ENCODE data around the gene KRT27. TPM values are rescaled to one million over a fixed set of nuclear protein-coding genes. Genes with fewer than 3 reads are reported as not detected.

KRT27 gene
- total and polyA plus RNA-seq, 10 of the 15 experiments (the other 5 are each of a cell fraction or from before 2014, with no cell fraction given) = not detected

DNA sequence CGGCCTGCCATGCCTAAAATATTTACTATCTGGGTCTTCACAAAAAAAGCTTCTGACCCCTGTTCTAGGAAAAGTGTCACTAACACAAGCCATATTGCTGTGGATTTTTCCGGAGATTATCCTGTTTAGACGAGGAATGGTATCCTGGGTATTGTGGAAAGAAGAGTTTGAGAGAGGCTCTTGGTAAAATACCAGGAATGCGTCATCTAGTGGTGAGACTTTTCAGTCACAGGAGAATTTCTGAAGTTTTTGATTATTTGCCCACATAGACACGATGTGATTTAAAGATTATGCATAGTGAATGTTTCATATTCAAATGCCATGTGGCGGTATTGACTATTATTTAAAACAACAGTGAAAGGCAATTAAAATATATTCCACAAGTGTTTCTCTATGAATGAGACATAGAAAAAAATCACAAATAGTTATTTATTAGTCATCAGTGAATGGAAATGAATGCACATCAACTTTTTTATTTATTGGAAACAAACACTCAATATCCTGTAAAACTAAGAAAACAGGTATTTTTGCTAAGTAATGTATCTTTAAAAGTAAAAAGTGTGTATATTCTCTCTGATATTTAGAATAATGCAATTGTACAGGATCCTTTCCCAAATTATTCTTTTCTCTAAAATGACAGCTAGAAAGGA, 9.6 kb upstream of the KRT27 start (continued):
- no peak for TF ChIP-seq PKNOX1 (IDR thresholded peaks at IDR 0.05)
- no peak for TF ChIP-seq IRF3 (IDR thresholded peaks at IDR 0.05)
- TF ChIP-seq MYB (IDR thresholded peaks at IDR 0.05; ENCODE audit: borderline replicate concordance, low read depth, low read length) = no peak
- no peak for TF ChIP-seq CHD4 (IDR thresholded peaks at IDR 0.05)
- TF ChIP-seq HCFC1 (IDR thresholded peaks at IDR 0.05; ENCODE audit: low read length) = no peak
- peak; percentile 71; the same call in 1 of the 2 replicates for TF ChIP-seq SMC3 (IDR thresholded peaks at IDR 0.05; ENCODE audit: borderline replicate concordance, low read length)
- no peak for TF ChIP-seq GATAD2B (conservative IDR thresholded peaks at IDR 0.05; ENCODE audit: low read depth)
- TF ChIP-seq PRDM15 (CRISPR knock-in tag; IDR thresholded peaks at IDR 0.05) = no peak
- no peak for TF ChIP-seq POLR2A (IDR thresholded peaks at IDR 0.05; ENCODE audit: low read depth, low read length)
- TF ChIP-seq TBL1XR1 (IDR thresholded peaks at IDR 0.05; ENCODE audit: low read depth, low read length) = no peak
- no peak for TF ChIP-seq PML (IDR thresholded peaks at IDR 0.05; ENCODE audit: low read length)
- TF ChIP-seq BCL11A (IDR thresholded peaks at IDR 0.05; ENCODE audit: low read depth, low read length) = no peak
- TF ChIP-seq BACH1 (IDR thresholded peaks at IDR 0.05; ENCODE audit: borderline replicate concordance) = no peak

All from GM12878 (cell line).